SU-DHL-6 (cell line): ENCODE results near the gene SNRPN.

Experiments
- EZH2phosphoT487 ChIP-seq: fragments of 200-600 bp; sonication (generic), shearing (Covaris generic); conservative IDR thresholded peaks from 2 replicates; pipeline ENCODE4 v1.6.1; 2018; ENCODE audit warnings: mild to moderate bottlenecking, antibody characterized with exemption, low read length, moderate library complexity, mixed read lengths
- TF ChIP-seq, protein P1 (sequence below): fragments of 200-600 bp; sonication (generic); IDR thresholded peaks from one replicate; pipeline ENCODE4 v1.5.1; 2017; ENCODE audit warnings: antibody characterized with exemption, mild to moderate bottlenecking, low read length, moderate library complexity; ENCODE audit not compliant: insufficient read depth, poor library complexity, severe bottlenecking

DNA sequence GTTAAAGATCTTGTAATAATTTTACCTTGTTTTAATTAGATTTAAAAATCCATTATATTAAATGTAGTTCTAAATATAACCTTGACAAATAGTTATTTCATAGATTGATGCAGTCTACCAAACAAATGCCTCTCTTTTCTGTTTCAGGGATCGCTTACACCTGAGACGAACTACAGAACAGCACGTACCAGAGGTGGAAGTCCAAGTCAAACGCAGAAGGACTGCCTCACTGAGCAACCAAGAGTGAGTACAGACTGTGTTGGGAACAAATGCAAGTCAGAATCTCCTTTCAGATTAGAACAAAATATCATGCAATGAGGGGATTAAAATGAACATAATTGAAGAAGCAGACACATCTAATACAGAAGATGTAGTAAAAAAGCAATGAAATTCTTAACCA is 7.2 kb downstream of the SNRPN start:
- TF ChIP-seq, protein P1, sequence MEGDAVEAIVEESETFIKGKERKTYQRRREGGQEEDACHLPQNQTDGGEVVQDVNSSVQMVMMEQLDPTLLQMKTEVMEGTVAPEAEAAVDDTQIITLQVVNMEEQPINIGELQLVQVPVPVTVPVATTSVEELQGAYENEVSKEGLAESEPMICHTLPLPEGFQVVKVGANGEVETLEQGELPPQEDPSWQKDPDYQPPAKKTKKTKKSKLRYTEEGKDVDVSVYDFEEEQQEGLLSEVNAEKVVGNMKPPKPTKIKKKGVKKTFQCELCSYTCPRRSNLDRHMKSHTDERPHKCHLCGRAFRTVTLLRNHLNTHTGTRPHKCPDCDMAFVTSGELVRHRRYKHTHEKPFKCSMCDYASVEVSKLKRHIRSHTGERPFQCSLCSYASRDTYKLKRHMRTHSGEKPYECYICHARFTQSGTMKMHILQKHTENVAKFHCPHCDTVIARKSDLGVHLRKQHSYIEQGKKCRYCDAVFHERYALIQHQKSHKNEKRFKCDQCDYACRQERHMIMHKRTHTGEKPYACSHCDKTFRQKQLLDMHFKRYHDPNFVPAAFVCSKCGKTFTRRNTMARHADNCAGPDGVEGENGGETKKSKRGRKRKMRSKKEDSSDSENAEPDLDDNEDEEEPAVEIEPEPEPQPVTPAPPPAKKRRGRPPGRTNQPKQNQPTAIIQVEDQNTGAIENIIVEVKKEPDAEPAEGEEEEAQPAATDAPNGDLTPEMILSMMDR: no peak
- TF ChIP-seq EZH2phosphoT487: no peak
